ENCODE measurements around the gene SRA1. TPM values are rescaled to one million over a fixed set of nuclear protein-coding genes. Genes with fewer than 3 reads are reported as not detected.

SRA1 gene
- total and polyA plus RNA-seq, 2 of the 13 experiments (the other 11 are each of a cell fraction or from before 2014, with no cell fraction given), result 14.2 to 32.8 TPM

GRCh38 chr5:140564196-140565023, 7.1 kb upstream of the SRA1 start, which contains the start of the genes APBB3 and SLC35A4 (continued):
- TF ChIP-seq, protein P1, sequence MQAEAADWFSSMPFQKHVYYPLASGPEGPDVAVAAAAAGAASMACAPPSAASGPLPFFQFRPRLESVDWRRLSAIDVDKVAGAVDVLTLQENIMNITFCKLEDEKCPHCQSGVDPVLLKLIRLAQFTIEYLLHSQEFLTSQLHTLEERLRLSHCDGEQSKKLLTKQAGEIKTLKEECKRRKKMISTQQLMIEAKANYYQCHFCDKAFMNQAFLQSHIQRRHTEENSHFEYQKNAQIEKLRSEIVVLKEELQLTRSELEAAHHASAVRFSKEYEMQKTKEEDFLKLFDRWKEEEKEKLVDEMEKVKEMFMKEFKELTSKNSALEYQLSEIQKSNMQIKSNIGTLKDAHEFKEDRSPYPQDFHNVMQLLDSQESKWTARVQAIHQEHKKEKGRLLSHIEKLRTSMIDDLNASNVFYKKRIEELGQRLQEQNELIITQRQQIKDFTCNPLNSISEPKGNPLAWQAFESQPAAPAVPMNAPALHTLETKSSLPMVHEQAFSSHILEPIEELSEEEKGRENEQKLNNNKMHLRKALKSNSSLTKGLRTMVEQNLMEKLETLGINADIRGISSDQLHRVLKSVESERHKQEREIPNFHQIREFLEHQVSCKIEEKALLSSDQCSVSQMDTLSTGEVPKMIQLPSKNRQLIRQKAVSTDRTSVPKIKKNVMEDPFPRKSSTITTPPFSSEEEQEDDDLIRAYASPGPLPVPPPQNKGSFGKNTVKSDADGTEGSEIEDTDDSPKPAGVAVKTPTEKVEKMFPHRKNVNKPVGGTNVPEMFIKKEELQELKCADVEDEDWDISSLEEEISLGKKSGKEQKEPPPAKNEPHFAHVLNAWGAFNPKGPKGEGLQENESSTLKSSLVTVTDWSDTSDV (CRISPR knock-in tag; IDR thresholded peaks at IDR 0.05), result no peak
- TF ChIP-seq TEAD2 (CRISPR knock-in tag; IDR thresholded peaks at IDR 0.05) (no peak), ELF1 (CRISPR knock-in tag; IDR thresholded peaks at IDR 0.05) (no peak), ZNF75D (CRISPR knock-in tag; IDR thresholded peaks at IDR 0.05; ENCODE audit: borderline replicate concordance) (no peak), ZNF83 (CRISPR knock-in tag; IDR thresholded peaks at IDR 0.05; ENCODE audit: borderline replicate concordance) (no peak), HES4 (CRISPR knock-in tag; IDR thresholded peaks at IDR 0.05; ENCODE audit: borderline replicate concordance) (no peak), SMARCC2 (IDR thresholded peaks at IDR 0.05) (no peak), RBAK (CRISPR knock-in tag; IDR thresholded peaks at IDR 0.05) (no peak), GMEB1 (CRISPR knock-in tag; IDR thresholded peaks at IDR 0.05; ENCODE audit: borderline replicate concordance) (no peak), TP53 (CRISPR knock-in tag; conservative IDR thresholded peaks at IDR 0.05) (no peak), SNRNP70 (IDR thresholded peaks at IDR 0.05; ENCODE audit: low read depth, low read length) (no peak), BORCS8-MEF2B (CRISPR knock-in tag; IDR thresholded peaks at IDR 0.05) (0 out of 2 replicates have a peak, but pooled peaks have one; percentile 21), POLR2A (IDR thresholded peaks at IDR 0.05; ENCODE audit: insufficient read depth in 1 of 2, low read depth in 2 of 2, low read length in 2 of 2) (0 out of 4 replicates have a peak, but pooled peaks have one; percentile 11 to 24), RARG (CRISPR knock-in tag; IDR thresholded peaks at IDR 0.05; ENCODE audit: low read depth) (no peak), ZNF501 (CRISPR knock-in tag; IDR thresholded peaks at IDR 0.05) (peak; percentile 49; the same call in 1 of the 2 replicates), ZSCAN21 (CRISPR knock-in tag; IDR thresholded peaks at IDR 0.05; ENCODE audit: borderline replicate concordance) (0 out of 2 replicates have a peak, but pooled peaks have one; percentile 39)
- TF ChIP-seq, protein P2, sequence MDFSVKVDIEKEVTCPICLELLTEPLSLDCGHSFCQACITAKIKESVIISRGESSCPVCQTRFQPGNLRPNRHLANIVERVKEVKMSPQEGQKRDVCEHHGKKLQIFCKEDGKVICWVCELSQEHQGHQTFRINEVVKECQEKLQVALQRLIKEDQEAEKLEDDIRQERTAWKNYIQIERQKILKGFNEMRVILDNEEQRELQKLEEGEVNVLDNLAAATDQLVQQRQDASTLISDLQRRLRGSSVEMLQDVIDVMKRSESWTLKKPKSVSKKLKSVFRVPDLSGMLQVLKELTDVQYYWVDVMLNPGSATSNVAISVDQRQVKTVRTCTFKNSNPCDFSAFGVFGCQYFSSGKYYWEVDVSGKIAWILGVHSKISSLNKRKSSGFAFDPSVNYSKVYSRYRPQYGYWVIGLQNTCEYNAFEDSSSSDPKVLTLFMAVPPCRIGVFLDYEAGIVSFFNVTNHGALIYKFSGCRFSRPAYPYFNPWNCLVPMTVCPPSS (IDR thresholded peaks at IDR 0.05), result no peak
- TF ChIP-seq, protein P3, sequence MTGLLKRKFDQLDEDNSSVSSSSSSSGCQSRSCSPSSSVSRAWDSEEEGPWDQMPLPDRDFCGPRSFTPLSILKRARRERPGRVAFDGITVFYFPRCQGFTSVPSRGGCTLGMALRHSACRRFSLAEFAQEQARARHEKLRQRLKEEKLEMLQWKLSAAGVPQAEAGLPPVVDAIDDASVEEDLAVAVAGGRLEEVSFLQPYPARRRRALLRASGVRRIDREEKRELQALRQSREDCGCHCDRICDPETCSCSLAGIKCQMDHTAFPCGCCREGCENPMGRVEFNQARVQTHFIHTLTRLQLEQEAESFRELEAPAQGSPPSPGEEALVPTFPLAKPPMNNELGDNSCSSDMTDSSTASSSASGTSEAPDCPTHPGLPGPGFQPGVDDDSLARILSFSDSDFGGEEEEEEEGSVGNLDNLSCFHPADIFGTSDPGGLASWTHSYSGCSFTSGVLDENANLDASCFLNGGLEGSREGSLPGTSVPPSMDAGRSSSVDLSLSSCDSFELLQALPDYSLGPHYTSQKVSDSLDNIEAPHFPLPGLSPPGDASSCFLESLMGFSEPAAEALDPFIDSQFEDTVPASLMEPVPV (CRISPR knock-in tag; IDR thresholded peaks at IDR 0.05), result no peak
- TF ChIP-seq, protein P4, sequence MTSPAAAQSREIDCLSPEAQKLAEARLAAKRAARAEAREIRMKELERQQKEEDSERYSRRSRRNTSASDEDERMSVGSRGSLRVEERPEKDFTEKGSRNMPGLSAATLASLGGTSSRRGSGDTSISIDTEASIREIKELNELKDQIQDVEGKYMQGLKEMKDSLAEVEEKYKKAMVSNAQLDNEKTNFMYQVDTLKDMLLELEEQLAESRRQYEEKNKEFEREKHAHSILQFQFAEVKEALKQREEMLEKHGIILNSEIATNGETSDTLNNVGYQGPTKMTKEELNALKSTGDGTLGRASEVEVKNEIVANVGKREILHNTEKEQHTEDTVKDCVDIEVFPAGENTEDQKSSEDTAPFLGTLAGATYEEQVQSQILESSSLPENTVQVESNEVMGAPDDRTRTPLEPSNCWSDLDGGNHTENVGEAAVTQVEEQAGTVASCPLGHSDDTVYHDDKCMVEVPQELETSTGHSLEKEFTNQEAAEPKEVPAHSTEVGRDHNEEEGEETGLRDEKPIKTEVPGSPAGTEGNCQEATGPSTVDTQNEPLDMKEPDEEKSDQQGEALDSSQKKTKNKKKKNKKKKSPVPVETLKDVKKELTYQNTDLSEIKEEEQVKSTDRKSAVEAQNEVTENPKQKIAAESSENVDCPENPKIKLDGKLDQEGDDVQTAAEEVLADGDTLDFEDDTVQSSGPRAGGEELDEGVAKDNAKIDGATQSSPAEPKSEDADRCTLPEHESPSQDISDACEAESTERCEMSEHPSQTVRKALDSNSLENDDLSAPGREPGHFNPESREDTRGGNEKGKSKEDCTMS (CRISPR knock-in tag; conservative IDR thresholded peaks at IDR 0.05), result no peak

Measured in HepG2 (cell line).